Spleen (tissue), 11 donors: ENCODE measurements around the gene KIF12. TPM values are rescaled to one million over a fixed set of nuclear protein-coding genes. Genes with fewer than 3 reads are reported as not detected.

ENCODE experiments used
- DNase-seq: peaks from one replicate; pipeline ENCODE4 v3.0.0-alpha.2; 2020
- H3K27ac ChIP-seq, 8 donors: fragments of 200-600 bp; sonication (generic) in 7 of 8; 1 replicate in 4 of 8; 2 replicates in 4 of 8; pipeline versions ENCODE4 v1.5.0 to v1.8.0; 2016 to 2021; ENCODE audit warnings: inconsistent platforms in 4 of 8, mild to moderate bottlenecking in 4 of 8, moderate library complexity in 1 of 8
- H3K27me3 ChIP-seq, 7 donors: fragments of 200-600 bp; sonication (generic) in 6 of 7; replicated peaks in 1 of 7; 1 replicate in 4 of 7; 2 replicates in 3 of 7; pipeline versions ENCODE4 v1.5.0 to v1.8.0; 2016 to 2021; ENCODE audit warnings: inconsistent platforms in 3 of 7, mild to moderate bottlenecking in 1 of 7
- H3K36me3 ChIP-seq, 6 donors: fragments of 200-600 bp; sonication (generic) in 5 of 6; 1 replicate in 4 of 6; 2 replicates in 2 of 6; pipeline versions ENCODE4 v1.5.0 to v1.8.0; 2016 to 2021; ENCODE audit warnings: inconsistent platforms in 2 of 6
- H3K4me1 ChIP-seq, 6 donors: fragments of 200-600 bp; sonication (generic) in 5 of 6; 1 replicate in 3 of 6; 2 replicates in 3 of 6; pipeline versions ENCODE4 v1.5.0 to v1.8.0; 2016 to 2021; ENCODE audit warnings: inconsistent platforms in 3 of 6
- H3K4me3 ChIP-seq, 8 donors: fragments of 200-600 bp; sonication (generic) in 7 of 8; 1 replicate in 4 of 8; 2 replicates in 4 of 8; pipeline versions ENCODE4 v1.5.0 to v1.8.0; 2016 to 2021; ENCODE audit warnings: inconsistent platforms in 4 of 8, mild to moderate bottlenecking in 4 of 8, moderate library complexity in 2 of 8
- H3K9me3 ChIP-seq, 8 donors: fragments of 200-600 bp; sonication (generic) in 7 of 8; 1 replicate in 4 of 8; 2 replicates in 4 of 8; pipeline versions ENCODE4 v1.5.0 to v1.8.0; 2016 to 2021; ENCODE audit warnings: inconsistent platforms in 4 of 8
- POLR2A ChIP-seq, 3 donors: fragments of 450-650 bp; IDR thresholded peaks; one replicate each; pipeline ENCODE4 v1.5.1; 2017; ENCODE audit warnings: antibody characterized with exemption in 3 of 3, mild to moderate bottlenecking in 1 of 3
- POLR2AphosphoS5 ChIP-seq, 3 donors: sonication (generic); formaldehyde crosslinking; IDR thresholded peaks; one replicate each; pipeline ENCODE4 v1.5.1; 2017; ENCODE audit warnings: antibody characterized with exemption in 3 of 3
- WGBS, 5 donors: extraction: QIAGEN DNeasy Blood & Tissue Kit in 3 of 5; methylation state at CpG; one replicate each; pipeline versions ENCODE4 v1.1.5 to v1.1.7; 2013 to 2018; 5-methylcytosine and 5-hydroxymethylcytosine counted together
- intact Hi-C: fragments of 100-400 bp; cut with DNase I; formaldehyde crosslinking; loops from one replicate; pipeline ENCODE4 v1.15.0; 2023; ENCODE audit warnings: low total_unique reads
- polyA plus RNA-seq, 3 donors: library from polyadenylated mRNA; stranded (reverse); fragments of 200-250 nt; gene quantifications; one replicate each; pipeline ENCODE4 v1.2.1, GENCODE V29; 2013
- total RNA-seq, 7 donors: library from RNA; depleted of rRNA in 3 of 7; stranded (reverse); fragments of >200 nt in 3 of 7; fragmentation: NEBNext Ultra II Directional in 4 of 7; extraction: Animal tissue kit (Norgen Biotek cat#: 25700) in 4 of 7; gene quantifications; one replicate each; pipeline versions ENCODE4 v1.1.0 to v1.2.1, GENCODE V29; 2016 to 2021
- TF ChIP-seq, protein P1 (sequence below), 11 experiments: fragments of 200-600 bp in 7 of 11; fragments of 450-650 bp in 4 of 11; sonication (generic) in 4 of 11; IDR thresholded peaks in 8 of 11; conservative IDR thresholded peaks in 3 of 11; 1 replicate in 7 of 11; 2 replicates in 4 of 11; pipeline versions ENCODE4 v1.4.0 to v1.8.0; 2016 to 2021; ENCODE audit warnings: antibody characterized with exemption in 11 of 11, inconsistent platforms in 4 of 11, mild to moderate bottlenecking in 1 of 11
- donor health status: healthy with polysubstance abuse.
- donor health status: DM: no; HTN: no; CAD: no; lungs with moderate emphysema.
- donor health status: DM: no; HTN: no; CAD: no.
- donor health status: Bipolar disorder and iron deficiency.
- donor health status: healthy.
- donor health status: DM: no; HTN: no; CAD: no.
- donor health status: DM: yes; HTN: yes; CAD: no.

Gene KIF12
- total and polyA plus RNA-seq, 10 donors, result 0.20 to 1.5 (median 0.26) TPM; not detected in 5

DNA sequence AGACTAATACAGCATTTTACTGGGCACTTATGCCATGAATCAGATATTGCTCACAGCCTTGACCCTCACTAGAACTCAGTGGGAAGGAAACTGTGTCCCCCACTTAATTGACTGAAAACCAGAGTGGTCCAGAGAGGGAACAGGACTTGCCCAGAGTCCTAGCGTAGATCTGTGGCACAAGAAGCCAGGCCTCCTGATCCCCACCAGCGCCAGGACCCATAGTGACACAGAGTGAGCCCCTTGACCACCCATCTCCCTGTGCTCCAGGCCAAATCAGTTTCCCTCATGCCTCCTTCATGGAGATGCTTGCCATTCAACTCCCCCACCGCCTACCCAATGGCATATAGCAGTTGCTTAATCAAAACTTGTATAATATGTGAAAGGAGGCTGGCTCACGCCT is 8.3 kb downstream of the KIF12 start:
- intact Hi-C loops, result no loop called here
- Histone ChIP-seq H3K27ac (no peak overlapping the region), H3K4me3 (no peak overlapping the region), H3K36me3 (no peaks in the 10 kb centered on the region), H3K9me3 (no peaks in the 10 kb centered on the region), H3K27me3 (peaks cover 0 to 35% (median 0%) of the 10 kb centered on the region in 7 donors), H3K4me1 (no peaks in the 10 kb centered on the region)
- WGBS, 5 donors, result 87 to 95% (median 92%) methylated on average over 4 of the region's 4 CpGs
- no peak for DNase-seq
- TF ChIP-seq POLR2A (IDR thresholded peaks at IDR 0.05) (no peak), POLR2AphosphoS5 (IDR thresholded peaks at IDR 0.05) (no peak)
- TF ChIP-seq, protein P1, sequence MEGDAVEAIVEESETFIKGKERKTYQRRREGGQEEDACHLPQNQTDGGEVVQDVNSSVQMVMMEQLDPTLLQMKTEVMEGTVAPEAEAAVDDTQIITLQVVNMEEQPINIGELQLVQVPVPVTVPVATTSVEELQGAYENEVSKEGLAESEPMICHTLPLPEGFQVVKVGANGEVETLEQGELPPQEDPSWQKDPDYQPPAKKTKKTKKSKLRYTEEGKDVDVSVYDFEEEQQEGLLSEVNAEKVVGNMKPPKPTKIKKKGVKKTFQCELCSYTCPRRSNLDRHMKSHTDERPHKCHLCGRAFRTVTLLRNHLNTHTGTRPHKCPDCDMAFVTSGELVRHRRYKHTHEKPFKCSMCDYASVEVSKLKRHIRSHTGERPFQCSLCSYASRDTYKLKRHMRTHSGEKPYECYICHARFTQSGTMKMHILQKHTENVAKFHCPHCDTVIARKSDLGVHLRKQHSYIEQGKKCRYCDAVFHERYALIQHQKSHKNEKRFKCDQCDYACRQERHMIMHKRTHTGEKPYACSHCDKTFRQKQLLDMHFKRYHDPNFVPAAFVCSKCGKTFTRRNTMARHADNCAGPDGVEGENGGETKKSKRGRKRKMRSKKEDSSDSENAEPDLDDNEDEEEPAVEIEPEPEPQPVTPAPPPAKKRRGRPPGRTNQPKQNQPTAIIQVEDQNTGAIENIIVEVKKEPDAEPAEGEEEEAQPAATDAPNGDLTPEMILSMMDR (IDR thresholded peaks at IDR 0.05 in 8 of 11, conservative IDR thresholded peaks at IDR 0.05 in 3 of 11), result no peak

DNA sequence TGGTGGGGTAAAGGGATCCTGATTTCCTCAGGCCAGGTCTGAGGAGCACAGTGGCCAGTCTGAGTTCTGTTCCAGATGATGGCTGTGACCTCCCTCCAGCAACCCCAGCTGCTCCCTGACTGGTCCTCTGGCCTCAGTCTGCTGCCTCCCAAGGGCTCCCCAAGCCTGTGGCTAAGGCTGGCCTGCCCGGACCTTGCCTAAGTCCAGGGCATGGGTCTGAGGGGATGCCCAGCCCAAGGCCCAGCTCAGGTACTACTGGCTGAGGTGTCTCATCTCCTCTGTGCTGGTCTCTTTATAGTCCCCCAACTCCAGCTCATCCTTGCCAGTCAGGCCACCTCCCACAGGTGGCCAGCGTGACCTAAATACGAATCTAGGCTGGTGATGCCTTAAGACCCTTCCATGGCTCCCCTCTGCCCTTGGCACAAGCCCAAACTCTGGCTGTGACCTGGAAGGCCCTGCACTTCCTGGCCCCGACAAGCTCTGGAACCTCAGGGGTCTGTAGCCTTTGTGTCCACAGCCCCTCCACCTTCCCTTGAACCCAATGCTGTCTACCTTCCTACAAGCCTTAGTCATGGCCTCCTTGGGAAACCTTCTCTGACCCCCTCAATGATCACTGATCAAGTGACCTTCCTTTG is 9.8 kb downstream of the KIF12 start:
- no peaks in the 10 kb centered on the region for H3K9me3 ChIP-seq
- intact Hi-C loops, result loop anchor here (10.0 kb wide), 1 partner anchor 205 kb away; no protein-coding TSS in a partner anchor
- no peak overlapping the region for H3K27ac ChIP-seq
- no peaks in the 10 kb centered on the region for H3K4me1 ChIP-seq
- H3K36me3 ChIP-seq, result no peaks in the 10 kb centered on the region
- H3K4me3 ChIP-seq, result no peak overlapping the region
- WGBS, 5 donors, result 72 to 92% (median 85%) methylated on average over 4 of the region's 4 CpGs
- H3K27me3 ChIP-seq, result peaks cover 0 to 25% (median 0%) of the 10 kb centered on the region in 7 donors
- TF ChIP-seq POLR2A (IDR thresholded peaks at IDR 0.05), result no peak
- no peak for TF ChIP-seq POLR2AphosphoS5 (IDR thresholded peaks at IDR 0.05)
- TF ChIP-seq, protein P1 (IDR thresholded peaks at IDR 0.05 in 8 of 11, conservative IDR thresholded peaks at IDR 0.05 in 3 of 11), result no peak
- DNase-seq, result peak; percentile 59

DNA sequence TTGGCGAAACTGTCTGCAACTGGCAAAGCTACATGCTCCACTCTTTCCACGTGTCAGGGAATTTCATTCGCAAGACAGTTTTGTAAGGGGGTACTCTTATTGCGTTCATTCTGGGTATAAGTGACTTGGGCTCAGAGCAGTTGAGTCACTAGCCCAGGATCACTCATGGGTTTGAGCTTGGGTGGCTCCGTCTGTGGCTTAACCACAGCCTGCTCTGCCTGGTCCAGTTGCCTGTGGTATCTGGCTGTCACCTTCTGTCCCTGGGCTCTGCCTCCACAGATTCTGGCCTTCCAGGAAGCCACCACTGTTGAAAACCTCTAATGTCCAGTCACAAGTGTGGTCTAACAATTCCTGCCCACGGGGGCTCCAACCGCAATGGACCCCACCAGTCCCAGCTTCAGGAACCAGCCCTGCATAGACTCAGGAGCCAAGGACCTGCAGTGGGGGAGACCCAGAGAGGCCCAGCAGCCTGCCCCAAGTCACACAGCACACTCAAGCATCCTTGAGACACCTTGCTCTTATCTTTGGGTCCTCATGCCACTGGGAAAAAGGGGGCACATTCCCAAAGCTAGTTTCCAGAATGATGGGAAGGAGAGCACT is 10.4 kb downstream of the KIF12 start:
- TF ChIP-seq, protein P1 (IDR thresholded peaks at IDR 0.05 in 8 of 11, conservative IDR thresholded peaks at IDR 0.05 in 3 of 11), result no peak
- Histone ChIP-seq H3K4me3 (no peak overlapping the region), H3K27me3 (peaks cover 0 to 19% (median 0%) of the 10 kb centered on the region in 7 donors), H3K9me3 (no peaks in the 10 kb centered on the region), H3K4me1 (no peaks in the 10 kb centered on the region), H3K27ac (no peak overlapping the region), H3K36me3 (no peaks in the 10 kb centered on the region)
- 84 to 95% (median 89%) methylated on average over 5 to 7 of the region's 7 CpGs for WGBS, 5 donors
- peak; percentile 40 for DNase-seq
- intact Hi-C loops, result loop anchor here (10.0 kb wide), 1 partner anchor 206 kb away; no protein-coding TSS in a partner anchor

DNA sequence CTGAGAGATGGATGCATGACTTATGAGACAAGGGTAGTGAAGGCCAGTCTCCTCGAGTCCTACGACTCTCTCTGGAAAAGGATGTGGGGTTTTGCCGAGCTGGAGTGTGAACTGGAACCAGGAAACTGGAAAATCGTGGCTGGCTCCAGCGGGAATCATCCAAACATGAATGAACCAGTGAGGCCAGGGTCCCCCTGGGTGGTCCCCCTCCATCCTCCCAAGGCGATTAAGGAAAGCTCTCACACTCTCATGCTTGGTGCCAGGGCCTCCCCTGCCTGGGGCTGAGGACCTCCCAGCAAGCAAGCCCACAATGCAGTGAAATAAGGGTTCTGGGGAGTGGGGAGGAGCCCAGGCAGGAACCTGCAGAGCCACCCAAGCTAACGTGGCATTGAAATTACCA is 11.4 kb downstream of the KIF12 start:
- peak; percentile 47 for DNase-seq
- Histone ChIP-seq H3K27me3 (peaks cover 0 to 10% (median 0%) of the 10 kb centered on the region in 7 donors), H3K4me1 (peaks cover 0 to under 1% (median 0%) of the 10 kb centered on the region in 6 donors), H3K27ac (no peak overlapping the region), H3K4me3 (no peak overlapping the region), H3K36me3 (no peaks in the 10 kb centered on the region), H3K9me3 (no peaks in the 10 kb centered on the region)
- WGBS, 5 donors, result 67 to 79% (median 74%) methylated on average over 7 of the region's 7 CpGs
- TF ChIP-seq, protein P1 (IDR thresholded peaks at IDR 0.05 in 8 of 11, conservative IDR thresholded peaks at IDR 0.05 in 3 of 11), result no peak
- TF ChIP-seq POLR2A (IDR thresholded peaks at IDR 0.05), result no peak
- no peak for TF ChIP-seq POLR2AphosphoS5 (IDR thresholded peaks at IDR 0.05)
- intact Hi-C loops, result loop anchor here (10.0 kb wide), 1 partner anchor 207 kb away; no protein-coding TSS in a partner anchor
